Activated naive CD4-positive, alpha-beta T cell treated with anti-CD3 and anti-CD28 coated beads, Interleukin-2, amount 50 U/mL, for 72 hours (primary cell): ENCODE measurements around the gene PCK1. TPM values are rescaled to one million over a fixed set of nuclear protein-coding genes. Genes with fewer than 3 reads are reported as not detected.

Experiments used
- ATAC-seq, 2 donors: fragments of 150-1000 bp; cut with Tn5 transposase; 2 replicates each; pipeline ENCODE4 v1.10.0; 2021; ENCODE audit warnings: mild to moderate bottlenecking in 2 of 2, moderate library complexity in 2 of 2
- DNase-seq, 2 donors: peaks; one replicate each; pipeline ENCODE4 v3.0.0; 2021 to 2022; ENCODE audit warnings: low spot score in 2 of 2
- H3K27ac Mint-ChIP-seq, 2 donors: one replicate each; pipeline ENCODE4 v1.8.0; 2022; ENCODE audit warnings: mild to moderate bottlenecking in 2 of 2, mixed read lengths in 2 of 2
- H3K36me3 Mint-ChIP-seq, 2 donors: one replicate each; pipeline ENCODE4 v1.8.0; 2022; ENCODE audit warnings: mixed read lengths in 2 of 2
- H3K9me3 Mint-ChIP-seq, 2 donors: one replicate each; pipeline ENCODE4 v1.8.0; 2022; ENCODE audit warnings: mixed read lengths in 2 of 2
- total RNA-seq, 2 donors: library from RNA; stranded (reverse); gene quantifications; one replicate each; pipeline ENCODE4 v1.2.3, GENCODE V29; 2022

Gene PCK1
- total RNA-seq, 2 donors from 2014 or later, result not detected

DNA sequence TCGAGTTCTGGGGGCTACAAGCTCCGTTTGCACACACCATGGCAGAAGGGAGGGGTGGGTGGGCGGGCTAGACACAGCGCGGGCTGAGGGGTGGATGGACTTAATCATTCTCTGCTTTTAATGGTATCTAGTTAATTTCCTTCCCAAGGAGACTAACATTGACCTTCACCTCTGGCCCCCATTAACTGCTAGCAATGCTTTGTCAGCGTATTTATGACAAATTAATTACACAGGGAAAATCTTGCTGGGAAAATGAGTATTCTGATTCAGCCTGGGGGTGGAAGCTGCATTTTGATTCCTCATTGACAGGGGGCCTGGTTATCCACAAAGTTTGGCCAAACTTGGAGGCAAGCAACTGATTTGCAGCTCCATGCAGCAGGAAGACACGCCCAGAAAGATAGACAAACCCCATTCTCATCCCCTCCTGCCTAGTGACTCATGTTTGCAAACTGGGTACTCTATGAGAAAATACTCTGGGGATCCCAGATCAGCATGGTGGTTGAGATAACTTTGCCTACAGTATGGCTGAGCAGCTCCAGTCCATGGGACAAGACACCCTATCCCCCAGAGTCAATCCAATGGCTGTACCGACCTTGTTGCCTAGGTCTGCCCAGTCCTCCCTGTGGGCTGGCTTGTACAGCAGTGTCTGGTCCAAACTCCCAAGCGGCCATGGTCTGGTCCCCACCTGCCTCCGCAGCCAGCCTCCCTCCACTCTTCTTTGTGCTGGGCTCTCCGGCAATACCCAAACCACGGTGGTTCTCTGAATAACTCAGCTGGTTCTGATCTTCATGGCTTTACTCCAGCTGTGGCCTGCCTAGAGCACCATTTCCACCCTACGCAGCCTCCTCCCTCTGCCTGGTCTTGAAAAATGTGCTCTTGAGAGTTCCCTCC is 39.7 kb downstream of the PCK1 start:
- DNase-seq (no peak), ATAC-seq (peak in 1 of 2 donors; percentile 72)
- Mint-ChIP-seq H3K36me3 (no peaks in the 10 kb centered on the region), H3K27ac (no peak overlapping the region), H3K9me3 (no peaks in the 10 kb centered on the region)

DNA sequence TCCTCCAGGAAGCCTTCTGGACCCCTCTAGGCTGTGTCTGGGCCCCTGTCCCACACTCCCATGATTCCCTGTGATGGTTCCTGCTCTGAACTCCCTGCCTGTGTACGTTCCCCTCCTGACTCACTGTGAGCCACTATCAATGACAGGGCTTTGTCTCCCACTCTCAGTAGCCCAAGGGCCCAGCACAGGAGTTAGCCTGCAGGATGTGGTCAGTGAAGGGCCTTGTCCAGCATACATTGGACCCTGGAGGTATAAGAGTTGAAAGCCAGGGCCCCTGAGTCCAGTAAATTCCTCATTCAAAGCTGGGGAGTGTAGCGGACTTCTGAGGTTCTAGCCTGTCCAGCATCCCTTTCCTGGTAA is 40.3 kb downstream of the PCK1 start:
- H3K36me3 Mint-ChIP-seq, result no peaks in the 10 kb centered on the region
- no peaks in the 10 kb centered on the region for H3K9me3 Mint-ChIP-seq
- H3K27ac Mint-ChIP-seq, result no peak overlapping the region
- DNase-seq (no peak), ATAC-seq (peak in 1 of 2 donors; percentile 4)

DNA sequence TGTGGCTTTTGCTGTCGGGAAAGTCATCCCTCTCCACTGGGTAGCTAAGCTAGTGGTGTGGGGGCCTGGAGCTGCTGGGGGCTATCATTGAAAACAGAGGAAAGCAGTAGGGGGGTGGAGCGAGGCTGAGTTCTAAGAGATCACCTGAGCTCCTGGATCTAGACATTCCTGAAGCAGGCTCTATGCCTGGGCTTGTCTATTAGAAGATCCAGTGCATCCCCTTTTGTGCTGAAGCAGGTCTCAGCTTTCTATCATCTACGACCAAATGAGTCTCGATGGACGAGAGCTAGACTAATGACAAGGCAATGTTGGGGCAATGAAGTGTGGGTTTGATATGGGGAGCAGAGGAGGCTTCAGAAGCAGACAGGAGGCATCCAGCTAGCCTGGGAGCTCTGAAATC is 40.8 kb downstream of the PCK1 start:
- H3K9me3 Mint-ChIP-seq, result no peaks in the 10 kb centered on the region
- DNase-seq (no peak), ATAC-seq (no peak)
- peak overlapping the region in 1 of 2 donors; percentile 17 for H3K27ac Mint-ChIP-seq
- no peaks in the 10 kb centered on the region for H3K36me3 Mint-ChIP-seq

DNA sequence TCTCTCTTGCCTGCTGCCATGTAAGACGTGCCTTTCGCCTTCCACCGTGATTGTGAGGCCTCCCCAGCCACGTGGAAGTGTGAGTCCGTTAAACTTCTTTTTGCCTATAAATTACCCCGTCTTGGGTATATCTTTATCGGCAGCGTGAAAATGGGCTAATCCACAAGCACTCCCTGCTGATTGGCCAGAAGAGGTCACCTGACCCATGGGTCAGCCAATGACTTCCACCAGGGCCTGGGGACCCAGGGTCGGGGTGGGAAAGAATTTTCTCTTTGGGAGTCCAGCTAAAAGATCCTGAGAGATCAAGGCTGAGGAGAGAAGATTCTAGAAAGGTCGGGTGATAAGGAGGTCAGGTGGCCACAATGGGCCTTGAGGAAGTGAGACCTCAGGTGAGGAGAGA is 42.2 kb downstream of the PCK1 start:
- no peaks in the 10 kb centered on the region for H3K9me3 Mint-ChIP-seq

DNA sequence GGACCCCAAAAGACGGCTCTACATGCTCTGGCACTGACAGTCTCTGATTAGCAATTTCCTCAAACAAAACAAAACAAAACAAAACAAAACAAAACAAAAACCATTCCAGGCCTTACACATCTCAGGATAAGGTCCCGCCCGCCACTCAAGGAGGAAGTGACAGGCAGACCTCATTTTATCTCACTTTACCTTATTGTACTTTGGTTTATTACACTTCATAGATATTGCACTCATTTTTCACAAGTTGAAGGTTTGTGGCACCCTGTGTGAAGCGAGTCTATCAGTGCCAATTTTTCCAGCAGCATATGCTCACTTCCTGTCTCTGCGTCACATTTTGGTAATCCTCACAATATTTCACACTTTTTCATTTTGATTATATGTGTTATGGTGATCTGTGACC is 44.1 kb downstream of the PCK1 start:
- ATAC-seq, result no peak
- H3K27ac Mint-ChIP-seq, result no peak overlapping the region

More for the DNA sequence above, 42.2 kb downstream of the PCK1 start:
- H3K27ac Mint-ChIP-seq, result no peak overlapping the region
- H3K36me3 Mint-ChIP-seq, result no peaks in the 10 kb centered on the region
- ATAC-seq (no peak), DNase-seq (no peak)

DNA sequence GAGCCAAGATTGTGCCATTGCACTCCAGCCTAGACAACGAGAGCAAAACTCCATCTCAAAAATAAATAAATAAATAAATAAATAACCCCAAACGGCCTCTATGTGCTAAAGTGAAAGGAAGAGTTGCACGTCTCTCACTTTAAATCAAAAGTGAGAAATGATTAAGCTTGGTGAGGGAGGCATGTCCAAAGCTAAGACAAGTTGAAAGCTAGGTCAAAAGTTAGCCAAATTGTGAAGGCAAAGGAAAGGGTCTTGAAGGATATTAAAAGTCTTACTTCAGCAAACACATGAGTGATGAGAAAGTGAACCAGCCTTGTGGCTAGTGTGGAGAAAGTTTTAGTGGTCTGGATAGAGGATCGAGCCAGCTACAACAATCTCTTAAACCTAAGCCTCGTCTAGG is 45.0 kb downstream of the PCK1 start:
- ATAC-seq (no peak), DNase-seq (no peak)
- Mint-ChIP-seq H3K9me3 (no peaks in the 10 kb centered on the region), H3K27ac (no peak overlapping the region), H3K36me3 (no peaks in the 10 kb centered on the region)

More for the DNA sequence above, 44.1 kb downstream of the PCK1 start:
- no peak for DNase-seq
- Mint-ChIP-seq H3K36me3 (no peaks in the 10 kb centered on the region), H3K9me3 (no peaks in the 10 kb centered on the region)

DNA sequence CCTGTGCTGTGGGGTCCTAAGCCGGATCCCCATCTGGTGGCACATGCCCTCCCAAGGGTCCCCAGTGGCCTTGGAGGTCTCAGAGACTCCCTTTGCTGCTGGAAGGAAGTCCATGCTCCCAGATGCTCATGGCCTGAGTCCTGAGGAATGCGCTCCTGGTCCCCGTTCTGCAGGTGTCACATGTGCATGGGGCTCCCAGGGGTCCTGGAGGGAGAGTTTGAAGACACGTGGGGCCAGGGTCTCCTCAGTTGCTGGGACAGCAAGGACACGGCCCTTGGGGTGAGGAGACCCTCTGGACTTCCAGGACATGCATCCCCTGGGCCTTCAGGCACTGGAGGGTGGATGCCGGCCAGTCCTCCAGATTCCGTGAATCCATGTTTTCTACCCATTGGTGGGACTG is 47.6 kb downstream of the PCK1 start:
- ATAC-seq, result no peak

DNA sequence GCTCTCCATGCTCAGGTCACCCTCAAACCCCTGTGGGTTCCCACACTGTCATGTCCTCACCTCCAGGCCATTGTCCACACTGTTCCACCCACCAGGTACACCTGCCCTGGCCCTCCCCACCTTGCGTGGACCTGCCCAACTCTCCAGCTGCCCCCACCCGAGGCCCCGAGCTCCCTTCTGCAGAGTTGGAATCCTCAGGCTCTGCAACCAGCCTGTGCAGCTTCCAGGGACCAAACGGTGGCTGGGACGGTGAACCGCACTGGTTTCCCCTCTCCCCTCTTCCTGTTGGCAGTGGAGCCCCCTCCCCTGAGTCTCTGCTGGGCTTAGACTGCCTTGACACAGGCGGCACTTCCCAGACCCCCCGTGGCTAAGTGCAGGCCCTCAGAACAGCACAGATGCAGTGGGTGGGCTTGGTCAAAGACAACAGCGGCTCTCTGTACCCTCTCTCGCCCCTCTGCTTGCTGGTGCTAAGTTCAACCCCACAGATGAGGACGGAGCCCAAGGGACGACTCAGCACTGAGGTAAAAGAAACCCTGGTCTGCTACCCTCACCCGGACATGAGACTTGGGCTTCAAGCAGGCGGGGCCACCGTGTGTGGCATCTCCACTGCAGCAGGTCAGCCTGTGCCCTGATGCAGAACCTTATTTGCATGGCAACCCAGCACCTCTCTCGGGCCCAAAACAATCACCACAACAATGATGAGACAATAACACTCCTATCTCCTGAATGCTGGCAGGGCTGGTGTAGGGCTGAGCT is 48.4 kb downstream of the PCK1 start:
- Mint-ChIP-seq H3K9me3 (no peaks in the 10 kb centered on the region), H3K36me3 (no peaks in the 10 kb centered on the region), H3K27ac (no peak overlapping the region)
- DNase-seq (peak in 1 of 2 donors; percentile 42), ATAC-seq (no peak)

More for the DNA sequence above, 47.6 kb downstream of the PCK1 start:
- H3K27ac Mint-ChIP-seq, result no peak overlapping the region
- peak in 1 of 2 donors; percentile 16 for DNase-seq
- no peaks in the 10 kb centered on the region for H3K9me3 Mint-ChIP-seq
- H3K36me3 Mint-ChIP-seq, result no peaks in the 10 kb centered on the region

DNA sequence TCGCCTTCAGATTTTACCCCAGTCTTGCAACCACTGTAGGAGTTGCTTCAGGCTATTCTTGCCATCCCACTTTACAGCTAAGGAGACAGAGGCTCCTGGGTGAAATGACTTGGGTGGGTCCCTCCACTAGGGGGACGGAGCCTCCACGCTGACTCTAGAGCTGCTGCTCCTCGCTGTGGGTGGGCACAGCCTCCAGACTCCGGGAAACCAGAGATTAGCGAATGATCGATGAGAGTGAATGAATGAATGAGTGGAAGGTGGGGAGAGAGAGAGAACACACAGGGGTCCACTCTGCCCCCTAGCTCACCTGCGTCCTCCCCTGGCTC is 48.9 kb downstream of the PCK1 start:
- DNase-seq (peak in 1 of 2 donors; percentile 20), ATAC-seq (no peak)
- Mint-ChIP-seq H3K27ac (no peak overlapping the region), H3K9me3 (no peaks in the 10 kb centered on the region), H3K36me3 (peaks cover 0 to 5% of the 10 kb centered on the region in 2 donors)

DNA sequence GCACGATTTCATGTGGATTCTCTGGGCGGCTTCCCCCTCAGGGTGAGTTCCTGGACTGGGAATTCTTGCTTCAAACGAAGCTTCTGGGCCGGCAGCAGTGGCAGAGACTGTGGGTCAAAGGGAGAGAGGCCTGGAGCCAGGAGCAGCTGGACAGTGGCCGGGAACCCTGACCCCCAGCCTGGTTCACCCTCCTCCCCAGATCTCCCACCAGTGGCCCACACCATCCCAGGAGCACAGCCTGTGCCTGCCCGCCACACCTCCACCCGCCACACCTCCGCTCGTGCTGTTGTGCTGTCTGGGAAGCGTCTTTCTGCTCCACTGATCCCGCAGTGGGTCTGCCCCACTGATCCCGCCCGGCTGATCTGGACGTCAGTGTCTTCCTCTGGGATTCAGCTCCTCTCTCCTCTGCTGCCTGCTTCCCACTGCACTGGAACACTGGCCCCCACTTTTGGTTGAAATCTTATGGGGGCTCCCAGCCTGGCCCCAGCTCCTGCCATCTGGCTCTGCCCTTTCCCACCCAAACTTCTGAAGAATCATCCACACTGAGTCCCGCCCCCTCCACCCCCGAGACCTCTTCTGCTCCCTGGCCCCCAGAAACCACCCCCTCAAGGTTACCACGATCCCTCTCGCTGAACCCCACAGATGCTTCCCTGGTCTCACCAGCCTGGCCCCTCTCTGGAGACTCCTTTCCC is 49.5 kb downstream of the PCK1 start:
- ATAC-seq (no peak), DNase-seq (peak in 1 of 2 donors; percentile 49)
- peak overlapping the region in 1 of 2 donors; percentile 71 for H3K27ac Mint-ChIP-seq
- peaks cover 0 to 5% of the 10 kb centered on the region in 2 donors for H3K36me3 Mint-ChIP-seq
- no peaks in the 10 kb centered on the region for H3K9me3 Mint-ChIP-seq

DNA sequence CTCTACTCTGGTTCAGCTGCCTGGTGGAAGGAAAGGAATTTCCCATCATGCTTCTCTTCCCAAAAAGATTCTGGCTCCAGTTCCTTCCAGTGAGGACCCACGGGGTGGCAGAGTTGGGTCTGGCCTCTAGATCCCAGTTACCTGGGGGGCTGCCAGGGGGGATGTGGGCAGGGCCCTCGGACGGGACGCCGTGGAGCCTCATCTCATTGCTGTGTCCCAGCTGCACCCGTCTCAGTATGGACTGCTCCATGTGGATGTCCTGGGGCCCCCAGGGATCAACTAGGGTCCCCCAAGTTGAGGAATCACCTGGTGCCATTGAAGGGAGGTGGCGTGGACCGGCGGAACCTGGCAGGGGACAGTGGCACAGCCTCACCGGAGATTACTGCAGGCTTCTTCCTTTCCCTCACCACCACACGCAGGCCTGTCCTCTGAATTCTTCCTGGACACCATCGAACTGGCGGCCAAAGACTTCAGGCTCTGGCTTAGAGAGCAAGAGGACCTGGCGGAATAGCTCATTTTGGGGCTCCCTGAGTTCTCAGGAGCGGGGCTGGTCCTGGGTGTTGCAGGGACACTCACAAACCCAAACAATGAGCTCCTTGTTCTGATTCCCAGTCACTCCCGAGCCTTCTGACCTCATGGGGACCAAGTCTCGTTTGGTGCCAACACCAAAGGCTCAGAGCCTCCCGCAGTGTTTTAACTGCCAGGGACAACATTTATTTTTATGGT is 50.8 kb downstream of the PCK1 start:
- Mint-ChIP-seq H3K27ac (no peak overlapping the region), H3K9me3 (no peaks in the 10 kb centered on the region), H3K36me3 (peaks cover 0 to 5% of the 10 kb centered on the region in 2 donors)
- ATAC-seq, result no peak
- DNase-seq, result no peak

DNA sequence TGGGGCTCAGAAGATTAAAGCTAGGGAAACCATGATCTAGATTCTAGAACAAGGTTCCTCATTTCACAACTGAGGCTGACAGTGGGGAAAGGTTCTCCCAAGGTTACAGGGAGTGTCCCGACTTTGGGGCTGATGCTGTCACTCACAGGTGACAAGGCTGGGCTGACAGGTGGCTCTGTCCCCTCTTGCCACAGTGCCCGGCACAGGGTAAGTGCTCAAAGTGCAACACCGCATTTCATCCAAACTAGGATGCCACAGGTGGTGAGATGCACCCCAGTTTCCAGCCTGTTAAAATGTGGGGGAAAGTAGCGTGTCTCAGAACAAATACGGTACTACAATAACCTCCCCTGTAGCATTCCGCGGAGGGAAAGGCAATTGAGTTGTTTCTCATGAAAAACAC is 51.5 kb downstream of the PCK1 start:
- Mint-ChIP-seq H3K27ac (no peak overlapping the region), H3K9me3 (no peaks in the 10 kb centered on the region), H3K36me3 (peaks cover 0 to 5% of the 10 kb centered on the region in 2 donors)
- no peak for ATAC-seq
- no peak for DNase-seq

DNA sequence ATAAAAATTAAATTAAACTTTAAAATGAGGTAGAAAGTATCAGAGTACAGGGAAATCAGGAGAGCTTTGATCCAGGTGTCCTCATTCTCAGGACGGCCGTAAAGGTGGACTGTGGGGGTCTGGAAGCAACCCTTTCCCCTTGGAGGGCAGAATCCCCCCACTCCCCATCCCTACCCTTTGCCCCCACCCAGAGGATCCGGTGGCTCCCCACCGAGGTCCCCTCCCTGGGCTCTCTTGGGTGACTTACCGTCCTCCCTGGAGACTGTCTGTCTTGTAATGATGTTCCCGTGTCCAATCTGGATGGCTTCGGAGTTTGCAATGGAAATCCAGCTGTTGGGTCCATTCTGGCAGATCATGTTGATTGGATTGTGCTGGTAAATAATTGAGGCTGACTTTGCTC is 52.0 kb downstream of the PCK1 start:
- H3K27ac Mint-ChIP-seq, result no peak overlapping the region
- ATAC-seq (no peak), DNase-seq (no peak)
- H3K36me3 Mint-ChIP-seq, result peaks cover 0 to 5% of the 10 kb centered on the region in 2 donors
- no peaks in the 10 kb centered on the region for H3K9me3 Mint-ChIP-seq

DNA sequence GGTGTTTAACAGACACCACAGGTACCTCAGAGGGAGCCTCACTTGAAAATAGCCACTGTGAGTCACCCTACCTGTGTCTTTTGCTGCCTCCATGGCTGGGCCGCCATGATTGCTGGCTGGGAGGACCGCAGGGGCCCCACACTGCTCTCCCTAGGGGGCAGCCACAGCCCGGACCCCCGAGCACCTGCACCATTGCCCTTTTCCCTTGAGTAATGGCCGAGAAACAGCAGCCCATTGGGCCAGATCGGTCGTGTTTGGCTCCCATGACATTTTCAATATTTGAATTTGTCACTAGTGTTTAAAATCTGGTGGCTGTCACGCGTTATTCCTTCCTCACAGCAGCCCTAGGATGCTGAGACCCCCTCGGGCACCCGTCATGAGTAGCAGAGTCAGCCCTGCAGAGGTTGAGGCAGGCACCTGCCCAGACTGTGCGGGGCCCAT is 52.6 kb downstream of the PCK1 start:
- no peak for DNase-seq
- H3K27ac Mint-ChIP-seq, result no peak overlapping the region
- H3K36me3 Mint-ChIP-seq, result peaks cover 0 to 5% of the 10 kb centered on the region in 2 donors
- H3K9me3 Mint-ChIP-seq, result no peaks in the 10 kb centered on the region
- ATAC-seq, result no peak

DNA sequence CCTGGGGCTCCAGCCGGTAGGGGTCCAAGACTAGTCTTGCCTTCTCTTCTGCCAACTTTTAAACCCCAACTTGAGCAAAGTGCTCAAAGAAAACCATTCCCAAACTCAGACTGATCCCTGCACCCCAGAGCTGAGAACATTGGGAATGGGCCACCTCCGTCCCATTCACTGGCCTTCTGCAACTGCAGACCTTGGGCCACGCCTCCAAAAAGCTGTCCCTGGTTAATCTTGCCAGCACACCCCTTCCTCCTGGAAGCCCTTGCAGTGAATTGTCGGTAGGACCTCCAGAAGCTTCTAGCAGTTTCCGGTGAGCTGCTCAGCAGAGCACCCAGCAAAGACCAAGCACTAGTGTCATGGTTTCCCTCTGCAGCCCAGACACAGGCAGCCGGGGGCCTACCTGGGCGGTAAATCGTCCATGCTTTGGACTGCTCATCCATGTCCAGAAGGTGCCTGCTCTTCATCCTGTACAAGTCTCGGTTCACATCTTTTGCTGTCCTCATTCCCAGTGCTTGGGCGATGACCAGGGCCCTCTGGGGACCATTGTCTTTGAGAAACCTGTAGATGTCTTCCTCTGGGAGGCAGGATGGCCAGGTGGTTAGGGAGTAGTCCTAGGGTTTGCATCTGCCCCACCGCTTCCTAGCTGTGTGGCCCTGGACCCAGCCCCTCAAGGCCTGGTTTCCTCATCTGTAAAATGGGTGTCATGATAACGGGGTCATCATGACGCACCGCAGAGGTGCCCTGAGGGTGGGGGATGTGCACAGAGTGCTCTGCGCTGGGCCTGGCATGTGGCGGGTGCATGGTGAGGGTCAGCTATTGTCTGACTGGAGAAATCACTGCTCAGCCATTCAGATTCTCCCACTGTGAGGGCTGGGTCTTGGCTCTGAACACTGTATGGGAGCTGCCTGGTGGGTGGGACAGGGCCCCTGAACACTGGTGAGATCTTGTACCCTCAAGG is 53.9 kb downstream of the PCK1 start:
- no peak overlapping the region for H3K27ac Mint-ChIP-seq
- H3K9me3 Mint-ChIP-seq, result no peaks in the 10 kb centered on the region
- ATAC-seq, result no peak
- peaks cover 0 to 5% of the 10 kb centered on the region in 2 donors for H3K36me3 Mint-ChIP-seq
- no peak for DNase-seq

DNA sequence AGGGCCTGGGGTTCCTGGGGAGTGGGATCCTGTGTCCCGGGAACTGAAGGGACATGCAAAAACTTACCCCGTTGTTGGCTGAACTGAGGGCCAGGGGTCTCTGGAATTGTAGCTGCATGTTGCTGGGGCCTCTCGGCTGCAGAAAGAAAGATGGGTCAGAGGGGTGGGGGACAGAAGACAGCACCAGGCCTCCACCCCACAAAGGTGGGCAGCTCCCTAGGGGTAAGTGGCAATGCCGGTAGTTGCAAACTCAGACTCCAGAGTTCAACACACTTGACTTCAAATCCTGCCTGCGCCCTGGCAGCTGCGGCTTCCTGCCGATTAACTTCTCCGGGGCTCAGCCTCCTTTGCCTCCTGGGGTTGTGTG is 54.5 kb downstream of the PCK1 start:
- ATAC-seq (no peak), DNase-seq (no peak)
- H3K36me3 Mint-ChIP-seq, result peaks cover 0 to 5% of the 10 kb centered on the region in 2 donors
- H3K9me3 Mint-ChIP-seq, result no peaks in the 10 kb centered on the region
- no peak overlapping the region for H3K27ac Mint-ChIP-seq
